ENCODE measurements around the gene CPAMD8. TPM values are rescaled to one million over a fixed set of nuclear protein-coding genes. Genes with fewer than 3 reads are reported as not detected.

CPAMD8 gene
- total RNA-seq, 1 donor from 2014 or later: 294 TPM

GRCh38 chr19:16856091-16856490, 170.5 kb downstream of the CPAMD8 start:
- DNase-seq (ENCODE audit: extremely low spot score, unreplicated experiment): no peak
- H3K4me3 Mint-ChIP-seq (ENCODE audit: unreplicated experiment): no peak overlapping the region
- H3K4me1 Mint-ChIP-seq (ENCODE audit: unreplicated experiment): peaks cover 9% of the 10 kb centered on the region
- H3K27me3 Mint-ChIP-seq (ENCODE audit: unreplicated experiment): no peaks in the 10 kb centered on the region
- no peak for TF ChIP-seq CTCF (IDR thresholded peaks at IDR 0.05)
- H3K36me3 Mint-ChIP-seq (ENCODE audit: unreplicated experiment): peaks cover 47% of the 10 kb centered on the region
- H3K9me3 Mint-ChIP-seq (ENCODE audit: unreplicated experiment): no peaks in the 10 kb centered on the region
- H3K27ac Mint-ChIP-seq (ENCODE audit: unreplicated experiment): no peak overlapping the region

- peaks cover 60% of the 10 kb centered on the region for H3K36me3 Mint-ChIP-seq (ENCODE audit: unreplicated experiment)
- no peak overlapping the region for H3K4me3 Mint-ChIP-seq (ENCODE audit: unreplicated experiment)
These were observed 173.5 kb downstream of the CPAMD8 start for GRCh38 chr19:16853066-16853465.

GRCh38 chr19:16851031-16851712, 175.4 kb downstream of the CPAMD8 start:
- Mint-ChIP-seq H3K27ac (ENCODE audit: unreplicated experiment) (no peak overlapping the region), H3K36me3 (ENCODE audit: unreplicated experiment) (peaks cover 72% of the 10 kb centered on the region)

More at GRCh38 chr19:16853066-16853465, 173.5 kb downstream of the CPAMD8 start:
- H3K27ac Mint-ChIP-seq (ENCODE audit: unreplicated experiment): no peak overlapping the region
- H3K27me3 Mint-ChIP-seq (ENCODE audit: unreplicated experiment): no peaks in the 10 kb centered on the region
- no peaks in the 10 kb centered on the region for H3K4me1 Mint-ChIP-seq (ENCODE audit: unreplicated experiment)
- no peak for TF ChIP-seq CTCF (IDR thresholded peaks at IDR 0.05)
- no peaks in the 10 kb centered on the region for H3K9me3 Mint-ChIP-seq (ENCODE audit: unreplicated experiment)
- DNase-seq (ENCODE audit: extremely low spot score, unreplicated experiment): no peak

GRCh38 chr19:16850133-16850532, 176.5 kb downstream of the CPAMD8 start:
- TF ChIP-seq CTCF (IDR thresholded peaks at IDR 0.05): no peak
- Mint-ChIP-seq H3K9me3 (ENCODE audit: unreplicated experiment) (no peaks in the 10 kb centered on the region), H3K4me3 (ENCODE audit: unreplicated experiment) (no peak overlapping the region), H3K36me3 (ENCODE audit: unreplicated experiment) (peaks cover 75% of the 10 kb centered on the region), H3K4me1 (ENCODE audit: unreplicated experiment) (no peaks in the 10 kb centered on the region), H3K27me3 (ENCODE audit: unreplicated experiment) (no peaks in the 10 kb centered on the region), H3K27ac (ENCODE audit: unreplicated experiment) (no peak overlapping the region)
- DNase-seq (ENCODE audit: extremely low spot score, unreplicated experiment): no peak

More at GRCh38 chr19:16851031-16851712, 175.4 kb downstream of the CPAMD8 start:
- no peak for DNase-seq (ENCODE audit: extremely low spot score, unreplicated experiment)
- Mint-ChIP-seq H3K27me3 (ENCODE audit: unreplicated experiment) (no peaks in the 10 kb centered on the region), H3K4me3 (ENCODE audit: unreplicated experiment) (no peak overlapping the region), H3K4me1 (ENCODE audit: unreplicated experiment) (no peaks in the 10 kb centered on the region), H3K9me3 (ENCODE audit: unreplicated experiment) (no peaks in the 10 kb centered on the region)
- no peak for TF ChIP-seq CTCF (IDR thresholded peaks at IDR 0.05)

- no peak for TF ChIP-seq CTCF (IDR thresholded peaks at IDR 0.05)
- Mint-ChIP-seq H3K27ac (ENCODE audit: unreplicated experiment) (no peak overlapping the region), H3K27me3 (ENCODE audit: unreplicated experiment) (no peaks in the 10 kb centered on the region), H3K4me1 (ENCODE audit: unreplicated experiment) (no peaks in the 10 kb centered on the region), H3K9me3 (ENCODE audit: unreplicated experiment) (no peaks in the 10 kb centered on the region), H3K36me3 (ENCODE audit: unreplicated experiment) (peaks cover 74% of the 10 kb centered on the region), H3K4me3 (ENCODE audit: unreplicated experiment) (no peak overlapping the region)
- no peak for DNase-seq (ENCODE audit: extremely low spot score, unreplicated experiment)
These were observed 177.4 kb downstream of the CPAMD8 start for GRCh38 chr19:16849168-16849567.

Measured in osteocyte (in vitro differentiated cells).